GM19455 (cell line): ENCODE results near the gene HLTF.
"Not testable (repeated sequence)": the region's sequence is repeated elsewhere in the genome, so short reads cannot be mapped to it uniquely, and the experiment has no call there.

Source experiments
- ATAC-seq: cut with Tn5 transposase; IDR thresholded peaks from one replicate; pipeline ENCODE4 v1.9.1; 2021; ENCODE audit not compliant: unreplicated experiment

The HLTF gene

DNA sequence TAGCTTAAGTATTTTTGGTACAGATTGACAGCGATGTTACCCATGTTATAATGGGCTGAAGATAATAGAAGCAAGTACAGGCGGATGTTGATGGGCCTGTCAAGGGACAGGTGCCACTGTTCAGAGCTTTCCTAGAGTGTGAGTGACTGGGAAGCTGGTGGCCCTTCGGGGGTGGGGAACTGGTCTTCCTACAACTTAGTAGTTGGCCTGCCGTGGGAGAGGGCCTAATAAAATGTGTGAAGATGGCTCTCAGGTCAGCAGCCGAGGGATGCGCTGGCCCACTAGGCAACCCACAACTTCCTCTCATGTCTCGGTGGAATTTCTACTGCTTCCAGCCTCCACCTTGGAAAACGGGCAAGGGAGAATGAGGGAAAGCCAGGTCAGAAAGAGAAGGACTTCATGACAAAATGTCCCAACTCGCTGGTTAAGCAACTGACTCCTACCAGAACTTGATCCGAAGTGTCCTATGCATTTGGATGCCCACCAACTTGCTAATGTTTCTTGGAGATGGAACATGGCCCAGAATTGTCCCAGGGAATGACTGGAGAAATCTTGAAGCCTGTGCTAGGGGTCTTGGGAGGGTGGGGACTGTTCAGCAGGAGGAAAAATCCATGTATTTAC lies 93.6 kb downstream of the HLTF start:
- no peak for ATAC-seq

DNA sequence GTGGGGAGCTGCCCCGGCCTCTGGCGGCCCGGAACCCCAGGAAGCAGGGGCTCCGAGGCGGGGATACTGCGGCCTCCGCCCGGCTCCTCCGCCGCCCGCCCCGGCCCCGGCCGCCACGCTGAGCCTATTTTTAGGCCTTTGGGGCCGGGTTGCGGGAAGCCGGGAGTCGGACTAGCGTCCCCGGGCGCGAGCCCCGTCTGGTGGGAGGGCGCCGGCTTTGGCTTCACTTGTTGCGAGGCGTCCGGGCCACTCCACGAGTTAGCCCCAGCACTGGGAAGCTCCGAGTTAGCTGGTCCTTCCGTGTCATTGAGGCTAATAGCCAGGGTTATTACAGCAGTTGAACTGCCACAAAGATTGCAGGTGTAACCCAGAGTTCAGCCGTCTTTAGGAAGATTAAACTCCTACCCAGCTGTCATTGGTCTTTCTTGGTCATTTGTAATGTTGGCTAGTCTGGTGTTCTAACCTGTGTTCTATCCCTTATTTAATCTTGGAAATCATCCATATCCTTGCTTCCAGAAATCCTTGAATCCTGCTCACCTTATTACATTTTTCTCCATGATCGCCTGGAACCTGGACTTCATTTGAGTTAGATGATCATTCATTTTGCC lies 94.2 kb downstream of the HLTF start:
- ATAC-seq, result peak; percentile 36

DNA sequence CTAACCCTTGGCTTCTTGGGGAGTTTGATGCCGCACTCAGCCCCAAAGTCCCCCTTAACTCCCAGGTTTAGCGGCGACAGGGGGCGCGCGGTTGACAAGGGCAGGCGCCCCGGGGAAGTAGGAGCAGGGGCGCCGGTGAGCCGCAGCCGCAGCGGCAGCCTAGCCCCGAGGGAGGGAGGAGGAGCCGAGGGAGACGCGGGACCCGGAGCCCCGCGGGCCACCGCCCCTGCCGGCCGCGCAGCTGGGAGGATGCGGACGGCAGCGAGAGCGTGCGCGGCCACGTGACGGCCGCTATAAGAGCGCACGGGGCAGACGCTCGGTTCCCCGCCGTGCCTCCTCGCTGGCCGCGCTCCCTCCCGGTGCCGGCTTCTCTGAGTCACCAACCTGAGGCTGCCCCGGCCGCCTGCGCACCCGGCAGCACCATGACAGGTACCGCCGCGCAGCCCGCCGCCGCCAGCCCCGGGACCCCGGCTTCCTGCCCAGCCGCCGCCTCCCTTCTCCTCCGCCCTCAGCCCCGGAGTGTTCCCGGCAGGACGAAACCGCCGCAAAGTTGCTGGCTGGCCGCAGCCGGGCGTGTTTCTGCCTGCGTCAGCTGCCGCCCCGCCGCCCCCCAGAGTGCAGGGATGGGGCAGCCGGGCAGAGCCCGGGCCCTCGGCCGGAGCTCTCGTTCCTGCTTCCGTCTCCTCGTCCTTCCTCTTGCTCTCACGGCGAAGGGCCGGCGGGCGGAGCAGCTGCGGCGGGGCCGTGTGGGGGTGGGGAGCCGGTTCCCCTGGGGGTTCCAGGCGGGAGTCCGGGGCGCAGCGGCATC lies 94.9 kb downstream of the HLTF start, which contains the start of gene GYG1:
Gene GYG1 (plus strand): TSS at position 322 of the 808 bp plus-strand sequence. CDS start 101 bp downstream, at position 423.
- ATAC-seq, result peak; percentile 88

DNA sequence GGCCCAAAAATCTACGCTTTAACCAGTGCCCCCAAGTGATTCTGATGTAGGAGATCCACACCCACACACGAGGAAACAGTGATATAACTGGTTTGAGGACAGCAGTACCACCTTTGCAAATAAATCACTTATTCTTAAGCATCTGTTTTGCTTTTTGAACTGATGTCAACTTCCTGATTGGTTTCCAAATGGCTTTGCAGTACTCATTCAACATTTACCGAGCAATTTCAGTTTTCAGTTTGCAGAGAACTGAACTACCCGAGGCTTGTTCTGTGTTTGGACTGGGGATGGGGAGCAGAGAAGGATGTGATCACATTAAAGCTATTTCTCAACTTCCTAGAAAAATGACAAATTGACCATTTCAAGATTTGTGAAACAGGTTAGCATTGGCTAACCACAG lies 96.1 kb downstream of the HLTF start:
- no peak for ATAC-seq

DNA sequence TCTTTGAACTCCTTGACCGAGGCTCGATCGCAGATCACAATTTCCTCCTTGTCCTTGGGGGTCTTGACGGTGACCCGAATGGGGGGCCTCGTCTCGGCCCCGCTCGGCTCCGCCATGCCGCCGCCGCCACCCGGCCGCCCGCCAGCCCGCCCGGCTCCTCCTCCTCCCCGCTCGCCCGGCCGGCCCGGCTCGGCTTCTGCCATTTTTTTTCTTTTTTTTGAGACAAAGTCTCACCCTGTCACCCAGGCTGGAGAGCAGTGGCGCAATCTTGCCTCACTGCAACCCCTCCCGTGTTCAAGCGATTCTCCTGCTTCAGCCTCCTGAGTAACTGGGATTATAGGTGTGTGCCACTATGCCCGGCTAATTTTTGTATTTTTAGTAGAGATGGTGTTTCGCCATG lies 98.8 kb downstream of the HLTF start:
- not testable (repeated sequence) for ATAC-seq

DNA sequence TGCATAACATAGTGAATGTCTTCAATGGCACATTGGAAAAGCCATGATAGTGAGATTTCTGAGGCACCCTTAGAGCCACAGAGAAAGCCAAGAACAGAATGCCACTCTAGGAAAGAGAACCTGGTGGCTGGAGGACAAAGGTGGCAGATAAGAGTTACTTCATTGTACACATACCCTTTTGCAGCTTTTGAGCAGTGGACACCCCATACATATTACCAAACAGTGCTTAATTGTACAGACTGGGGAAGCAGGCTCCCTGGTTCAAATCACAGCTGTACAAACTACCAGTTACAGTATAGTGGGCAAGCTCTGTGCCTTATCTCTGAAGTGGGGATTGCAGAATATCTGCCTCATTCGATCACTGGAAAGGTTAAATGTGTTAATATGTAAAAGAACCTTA lies 105.1 kb downstream of the HLTF start:
- ATAC-seq, result no peak
